Effector CD4-positive, alpha-beta T cell (primary cell): ENCODE data around the gene ISY1.
"Not testable (repeated sequence)": the region's sequence is repeated elsewhere in the genome, so short reads cannot be mapped to it uniquely, and the experiment has no call there.

Experiments
- DNase-seq: peaks from one replicate; pipeline ENCODE4 v3.0.0-alpha.2; 2020

Gene ISY1

GRCh38 chr3:129166579-129167332 is 5.9 kb upstream of the ISY1 start:
- DNase-seq = no peak

GRCh38 chr3:129165594-129165993 is 4.7 kb upstream of the ISY1 start:
- not testable (repeated sequence) for DNase-seq

GRCh38 chr3:129164500-129164899 is 3.6 kb upstream of the ISY1 start:
- DNase-seq = no peak

- no peak for DNase-seq
These were observed 2.1 kb upstream of the ISY1 start for GRCh38 chr3:129162729-129163579.

- DNase-seq = peak; percentile 19
These were observed 1.0 kb upstream of the ISY1 start for GRCh38 chr3:129161860-129162271.

GRCh38 chr3:129144786-129145185 is 16.1 kb downstream of the ISY1 start:
- no peak for DNase-seq

- DNase-seq = not testable (repeated sequence)
These were observed 19.9 kb downstream of the ISY1 start for GRCh38 chr3:129141011-129141410.

GRCh38 chr3:129139911-129140310 is 21.0 kb downstream of the ISY1 start:
- no peak for DNase-seq

- not testable (repeated sequence) for DNase-seq
These were observed 24.6 kb downstream of the ISY1 start for GRCh38 chr3:129136275-129136674.

- no peak for DNase-seq
These were observed 28.6 kb downstream of the ISY1 start for GRCh38 chr3:129132097-129132866.

- DNase-seq = no peak
These were observed 29.3 kb downstream of the ISY1 start for GRCh38 chr3:129131465-129132088.

- no peak for DNase-seq
These were observed 30.5 kb downstream of the ISY1 start for GRCh38 chr3:129130291-129130813.

GRCh38 chr3:129128357-129129155 is 32.3 kb downstream of the ISY1 start:
- no peak for DNase-seq

- DNase-seq = no peak
These were observed 34.1 kb downstream of the ISY1 start for GRCh38 chr3:129126726-129127280.

- DNase-seq = no peak
These were observed 37.4 kb downstream of the ISY1 start for GRCh38 chr3:129123314-129124060.

GRCh38 chr3:129122412-129123011 is 38.4 kb downstream of the ISY1 start:
- DNase-seq = no peak

- DNase-seq = peak; percentile 80
These were observed 39.0 kb downstream of the ISY1 start, which contains the start of gene RAB43 for GRCh38 chr3:129121792-129122411. TSS of gene RAB43 (minus strand) at chr3:129121804. CDS start at chr3:129121489, 315 bp downstream.

GRCh38 chr3:129121016-129121791 is 39.7 kb downstream of the ISY1 start:
- DNase-seq = peak; percentile 22
